Erythroblast (primary cell): ENCODE data around the gene DIPK1B.

Experiments
- GATA1 ChIP-seq: IDR thresholded peaks from 2 replicates; pipeline ENCODE4 v1.6.1; 2011; ENCODE audit warnings: low read depth, mild to moderate bottlenecking, control low read depth, low read length, moderate library complexity
- POLR2A ChIP-seq: IDR thresholded peaks from 2 replicates; pipeline ENCODE4 v1.6.1; 2011; ENCODE audit warnings: mild to moderate bottlenecking, low read length

DNA sequence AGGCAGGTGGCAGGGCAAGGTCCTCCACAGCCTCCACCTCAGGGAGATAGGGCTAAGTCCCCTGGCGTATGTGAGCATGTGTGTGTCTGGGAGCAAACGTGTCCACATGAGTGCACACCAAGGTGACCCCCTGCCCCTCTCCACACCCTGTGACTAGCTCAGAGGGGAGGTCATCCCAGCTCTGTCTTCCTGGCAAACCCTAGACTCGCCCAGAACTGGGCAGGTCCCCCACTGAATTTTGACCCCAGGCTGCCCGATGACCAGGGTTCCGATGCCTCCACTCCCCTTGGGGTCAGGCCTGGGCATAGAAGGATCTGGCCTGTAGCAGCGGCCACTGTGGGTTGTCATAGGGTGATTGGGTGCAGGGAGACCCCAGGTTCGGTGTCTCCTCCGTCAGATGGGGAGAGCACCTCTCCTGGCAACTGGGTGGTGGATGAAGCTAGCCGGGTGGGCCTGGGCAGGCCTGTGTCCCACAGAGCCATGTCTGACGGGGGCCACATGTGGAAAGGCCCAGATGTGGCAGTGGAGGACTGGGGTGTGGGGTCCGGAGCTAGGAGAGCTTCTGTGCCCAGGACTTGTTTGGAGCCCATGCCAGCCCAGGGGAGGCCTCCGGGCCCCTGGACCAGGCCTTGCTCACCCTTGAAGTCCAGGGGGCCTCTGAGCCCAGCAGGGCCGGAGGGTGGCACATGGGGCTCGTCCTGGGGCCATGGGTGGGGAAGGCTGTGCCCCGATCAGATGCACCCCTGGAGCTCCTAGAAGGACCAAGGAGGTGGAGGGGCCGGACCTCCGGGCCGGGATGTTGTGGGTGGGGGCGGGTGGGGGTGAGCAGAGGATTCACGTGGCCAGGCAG is 6.2 kb downstream of the DIPK1B start:
- TF ChIP-seq POLR2A = no peak
- TF ChIP-seq GATA1 = no peak
